NCI-H187 (cell line): ENCODE data around the gene UTP14C.
"Not testable (repeated sequence)": the region's sequence is repeated elsewhere in the genome, so short reads cannot be mapped to it uniquely, and the experiment has no call there.

Experiments used
- DNase-seq, 2 experiments: peaks; one replicate each; lab custom pipeline; 2025; lab: John Stamatoyannopoulos, UW

The UTP14C gene

GRCh38 chr13:52043675-52044074 lies 19.2 kb downstream of the UTP14C start:
- DNase-seq: no peak

DNA sequence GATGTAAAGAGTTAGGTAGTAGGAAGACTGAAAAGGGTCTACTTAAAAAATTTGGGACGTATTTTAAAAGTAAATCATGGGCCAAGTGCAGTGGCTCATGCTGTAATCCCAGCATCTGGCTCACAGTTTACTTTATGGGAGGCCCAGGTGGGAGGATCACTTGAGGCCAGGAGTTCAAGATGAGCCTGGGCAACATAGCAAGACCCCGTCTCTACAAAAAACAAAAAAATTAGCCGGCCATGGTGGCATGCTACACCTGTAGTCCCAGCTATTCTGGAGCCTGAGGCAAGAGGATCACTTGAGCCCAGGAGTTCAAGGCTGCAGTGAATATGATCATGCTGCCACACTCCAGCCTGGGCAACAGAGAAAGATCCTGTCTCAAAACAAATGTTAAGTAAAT lies 23.0 kb downstream of the UTP14C start:
- DNase-seq: no peak

- no peak for DNase-seq
These were observed 24.0 kb downstream of the UTP14C start for GRCh38 chr13:52048516-52048915.

GRCh38 chr13:52051400-52051799 lies 26.9 kb downstream of the UTP14C start:
- DNase-seq: no peak

- no peak for DNase-seq
These were observed 29.0 kb downstream of the UTP14C start for GRCh38 chr13:52053460-52053859.

- not testable (repeated sequence) for DNase-seq
These were observed 36.6 kb downstream of the UTP14C start for GRCh38 chr13:52061064-52061463.

GRCh38 chr13:52061587-52061986 lies 37.1 kb downstream of the UTP14C start:
- DNase-seq: no peak

DNA sequence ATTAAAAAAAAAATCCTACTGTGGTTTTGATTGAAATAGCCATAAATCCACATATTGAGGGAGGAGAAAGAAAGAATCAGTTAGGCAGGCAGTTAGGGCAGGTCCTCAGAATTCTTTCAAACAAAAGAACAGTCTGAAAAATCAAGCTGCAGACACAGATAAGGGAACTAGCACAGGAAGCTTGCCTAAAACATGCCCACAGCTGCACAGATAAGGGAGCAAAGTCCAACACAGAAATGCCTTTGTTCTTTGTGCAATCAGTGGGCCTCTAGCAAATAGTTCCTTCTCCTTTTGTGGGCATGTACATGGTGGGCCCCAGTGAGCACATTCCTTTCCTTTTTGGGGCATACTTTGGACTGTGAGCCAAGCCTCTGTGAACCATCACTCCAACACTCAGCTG lies 42.7 kb downstream of the UTP14C start:
- no peak for DNase-seq

- DNase-seq: no peak
These were observed 46.5 kb downstream of the UTP14C start for GRCh38 chr13:52070929-52071523.
